LNCaP clone FGC (cell line): ENCODE measurements around the gene SAE1.

ENCODE experiments used
- DNase-seq: peaks from one replicate; pipeline ENCODE4 v3.0.0-alpha.2; 2011; ENCODE audit warnings: low read depth
- H3K4me3 ChIP-seq: 2 replicates; pipeline ENCODE4 v1.5.1; 2011; ENCODE audit warnings: mild to moderate bottlenecking, low read depth, low read length, control low read depth
- CTCF ChIP-seq: IDR thresholded peaks from 2 replicates; pipeline ENCODE4 v1.5.1; 2012; ENCODE audit warnings: mild to moderate bottlenecking; ENCODE audit not compliant: control insufficient read depth, insufficient read depth; ENCODE audit errors: extremely low read depth

SAE1 gene

GRCh38 chr19:47226426-47227351 lies 96.1 kb downstream of the SAE1 start:
- no peak; the same call in 1 of the 2 replicates for TF ChIP-seq CTCF
- DNase-seq: no peak
- peak overlapping the region; percentile 49 for H3K4me3 ChIP-seq

- H3K4me3 ChIP-seq: peak overlapping the region; percentile 49
- no peak for DNase-seq
- TF ChIP-seq CTCF: no peak
These were observed 96.9 kb downstream of the SAE1 start for GRCh38 chr19:47227352-47228167.

DNA sequence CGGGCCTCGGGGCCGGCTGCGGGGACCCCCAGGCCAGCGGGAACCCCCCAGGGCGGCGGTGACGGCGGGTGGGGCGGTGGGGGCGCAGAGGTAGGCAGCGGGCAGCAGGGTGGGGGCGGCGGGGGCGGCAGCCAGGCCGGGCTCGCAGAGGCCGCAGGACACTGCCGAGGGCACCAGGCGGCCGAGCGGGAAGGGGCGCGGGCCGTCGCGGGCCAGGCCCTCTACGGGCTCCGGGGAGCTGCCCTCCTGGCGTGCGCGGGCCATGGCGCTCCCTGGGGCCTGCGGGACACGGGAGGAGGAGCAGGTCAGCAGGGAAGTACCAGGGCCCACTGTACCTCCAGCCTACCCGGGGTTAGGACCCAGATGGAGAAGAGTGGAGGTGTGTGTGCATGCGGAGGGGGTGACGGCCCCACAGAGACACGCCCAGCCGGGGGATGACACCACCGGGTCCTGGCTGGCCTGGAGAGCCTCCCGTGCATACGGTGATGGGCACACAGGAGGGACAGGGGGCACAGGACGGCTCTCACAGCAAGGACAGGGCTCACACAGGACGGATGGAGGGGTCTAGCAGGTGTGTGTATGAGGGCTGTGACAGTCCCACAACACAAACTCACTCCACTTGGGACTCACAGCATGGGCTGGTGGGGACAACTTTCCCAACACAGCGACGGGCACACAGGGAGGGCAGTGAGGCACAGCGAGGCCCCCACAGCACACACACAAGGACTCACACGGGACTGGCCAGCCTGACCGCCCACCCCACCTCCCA lies 97.7 kb downstream of the SAE1 start:
- TF ChIP-seq CTCF: no peak
- peak overlapping the region; percentile 81 for H3K4me3 ChIP-seq
- no peak for DNase-seq

- no peak for TF ChIP-seq CTCF
- DNase-seq: no peak
- peak overlapping the region; percentile 81 for H3K4me3 ChIP-seq
These were observed 98.5 kb downstream of the SAE1 start for GRCh38 chr19:47228937-47229675.

GRCh38 chr19:47229676-47230053 lies 99.0 kb downstream of the SAE1 start:
- peak overlapping the region; percentile 81 for H3K4me3 ChIP-seq
- no peak for DNase-seq
- no peak for TF ChIP-seq CTCF
